Fibroblast of skin of left biceps (primary cell): Measurements from ENCODE around the gene ZMAT5.

Source experiments
- DNase-seq, 2 experiments: peaks; one replicate each; pipeline ENCODE4 v3.0.0-alpha.2; 2013; ENCODE audit warnings: low read depth in 2 of 2

ZMAT5 gene, protein sequence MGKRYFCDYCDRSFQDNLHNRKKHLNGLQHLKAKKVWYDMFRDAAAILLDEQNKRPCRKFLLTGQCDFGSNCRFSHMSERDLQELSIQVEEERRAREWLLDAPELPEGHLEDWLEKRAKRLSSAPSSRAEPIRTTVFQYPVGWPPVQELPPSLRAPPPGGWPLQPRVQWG

DNA sequence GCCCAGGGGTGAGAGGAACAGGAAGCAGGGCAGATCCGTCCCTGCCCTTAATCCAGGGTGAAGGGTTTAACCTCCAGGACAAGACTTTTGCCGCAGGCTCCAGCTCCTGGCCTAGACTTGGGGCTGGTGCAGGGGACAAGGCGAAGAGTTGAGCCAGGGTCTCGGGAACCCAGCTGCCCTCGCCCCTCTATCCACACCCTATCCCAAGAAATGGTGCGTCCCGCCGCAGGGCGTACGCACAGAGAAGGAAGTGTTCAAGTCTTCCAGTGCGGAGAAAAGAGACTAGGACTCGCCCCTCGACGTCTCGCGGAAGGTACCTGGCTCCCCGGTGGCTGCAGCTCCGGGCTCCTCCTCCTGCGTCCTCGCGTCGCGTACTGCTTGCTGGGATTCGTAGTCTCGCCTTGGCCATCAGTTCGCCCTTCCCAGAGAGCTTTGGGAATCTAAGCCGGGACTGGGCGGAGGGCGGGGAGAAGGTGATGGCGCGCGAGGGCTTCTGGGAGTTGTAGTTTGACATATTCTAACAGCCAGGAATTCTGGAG lies at the start of gene ZMAT5:
Gene ZMAT5, minus strand, starts transcription at position 376 of the 539 bp plus-strand sequence. CDS start 18,463 bp downstream, outside the sequence.
- peak; percentile 89 to 91 for DNase-seq

DNA sequence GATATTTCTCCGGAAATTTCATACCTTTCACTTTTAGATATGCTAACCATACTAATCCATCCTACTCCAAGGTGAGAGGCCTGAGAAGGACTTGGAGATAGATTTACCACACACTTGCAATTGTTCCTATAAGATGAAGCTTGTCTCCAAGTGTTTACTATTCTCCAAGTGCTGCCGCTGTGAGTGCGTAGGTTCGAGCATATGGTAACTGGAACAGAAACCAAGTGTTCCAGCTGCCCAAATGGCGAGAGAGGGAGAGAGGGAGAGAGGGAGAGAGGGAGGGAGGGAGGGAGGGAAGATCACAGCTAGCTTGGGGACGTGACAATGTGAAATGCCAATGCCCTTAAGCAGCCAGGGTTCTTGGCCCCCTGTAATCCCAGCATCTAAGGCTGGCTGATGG lies 49.7 kb upstream of the ZMAT5 start:
- no peak for DNase-seq

DNA sequence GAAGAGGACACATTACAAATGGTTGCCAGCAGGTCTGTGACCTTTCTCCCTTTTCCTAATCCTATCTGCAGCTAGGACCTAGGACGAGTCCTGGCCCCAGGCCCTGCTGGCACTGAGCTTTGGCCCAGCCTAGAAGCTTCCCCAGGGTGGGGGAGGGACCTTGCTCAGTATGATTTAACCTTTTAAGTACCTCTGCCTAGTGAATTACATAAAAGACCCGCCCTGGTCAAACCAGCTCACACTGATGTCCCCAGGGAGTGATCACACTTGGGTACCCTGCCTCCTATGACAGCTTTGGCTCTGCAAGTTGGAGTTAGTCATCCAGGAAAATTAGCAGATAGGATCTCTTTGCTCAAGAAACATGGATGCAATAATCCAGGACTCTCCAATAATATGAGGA lies 49.3 kb upstream of the ZMAT5 start:
- DNase-seq: no peak

DNA sequence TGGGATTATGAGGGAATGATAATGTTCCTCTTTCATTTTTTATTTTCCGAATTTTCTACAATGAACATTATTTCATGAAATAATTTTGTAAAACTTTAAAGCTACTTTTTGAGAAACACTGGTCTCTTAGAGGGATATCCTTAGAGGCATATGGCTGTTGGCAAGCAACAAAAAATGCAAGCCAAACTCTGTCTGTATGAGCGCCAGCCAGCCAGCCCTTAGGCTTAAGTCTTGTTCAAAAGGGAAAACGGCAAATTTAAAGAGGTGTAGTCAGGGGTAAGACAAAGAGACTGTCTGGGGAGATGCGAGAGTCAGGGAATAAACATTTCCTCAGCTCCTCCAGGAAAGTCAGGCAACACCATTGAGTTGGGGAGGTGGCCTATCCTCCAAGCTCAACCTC lies 48.8 kb upstream of the ZMAT5 start:
- DNase-seq: no peak

DNA sequence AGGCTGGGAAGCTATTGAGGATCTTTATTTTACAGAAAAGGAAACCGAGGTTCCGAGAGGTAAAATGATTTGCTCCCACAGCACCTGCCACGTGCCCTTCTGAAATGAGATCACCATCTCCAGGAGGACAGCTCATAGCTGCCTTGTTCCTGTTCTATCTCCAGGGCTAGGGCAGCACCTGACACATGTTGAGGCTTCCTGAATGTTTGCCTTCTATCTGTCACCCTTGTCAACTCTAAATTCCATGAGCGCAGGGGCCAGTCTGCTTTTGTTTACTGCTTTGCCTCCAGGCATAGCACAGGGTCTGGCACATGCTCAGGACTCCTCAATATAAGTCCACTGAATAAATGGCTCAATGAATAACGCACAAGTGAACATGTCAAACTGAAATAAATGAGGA lies 47.2 kb upstream of the ZMAT5 start:
- DNase-seq: no peak

DNA sequence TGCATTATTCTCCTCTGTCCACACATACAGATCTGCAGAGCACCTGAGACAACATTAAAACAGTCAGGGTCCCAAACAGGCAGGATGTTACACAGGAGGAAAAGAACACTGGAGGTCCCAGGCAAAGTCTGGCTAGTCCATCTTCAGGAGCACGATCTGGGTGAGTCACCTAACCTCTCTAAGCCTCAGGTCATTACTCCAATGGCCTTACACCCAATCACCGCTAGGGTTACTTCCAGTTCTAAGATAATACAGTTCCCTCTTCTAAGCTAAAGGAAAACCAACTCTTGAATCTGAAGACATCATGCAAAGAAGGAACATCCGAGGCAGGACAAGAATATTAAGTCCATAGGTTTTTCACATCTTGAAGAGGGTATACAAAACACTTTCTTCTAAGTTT lies 46.8 kb upstream of the ZMAT5 start:
- no peak for DNase-seq

DNA sequence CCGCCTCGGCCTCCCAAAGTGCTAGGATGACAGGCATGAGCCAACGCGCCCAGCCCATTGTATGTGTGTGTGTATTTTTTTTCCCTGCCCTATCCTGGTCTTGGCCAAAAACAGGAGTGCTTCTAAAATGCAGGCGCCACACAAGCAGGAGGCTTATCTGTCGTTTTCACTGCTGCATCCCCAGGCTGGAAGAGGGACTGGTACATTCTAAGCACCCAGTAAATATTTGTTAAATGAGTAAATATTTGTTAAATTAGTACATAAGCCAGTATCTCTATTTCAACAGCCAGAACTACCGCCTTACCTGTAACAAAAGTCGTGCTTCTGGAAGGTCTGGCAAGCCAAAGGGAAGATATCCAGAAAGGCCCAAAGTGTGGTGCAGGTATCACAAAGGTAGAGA lies 46.3 kb upstream of the ZMAT5 start:
- no peak for DNase-seq

DNA sequence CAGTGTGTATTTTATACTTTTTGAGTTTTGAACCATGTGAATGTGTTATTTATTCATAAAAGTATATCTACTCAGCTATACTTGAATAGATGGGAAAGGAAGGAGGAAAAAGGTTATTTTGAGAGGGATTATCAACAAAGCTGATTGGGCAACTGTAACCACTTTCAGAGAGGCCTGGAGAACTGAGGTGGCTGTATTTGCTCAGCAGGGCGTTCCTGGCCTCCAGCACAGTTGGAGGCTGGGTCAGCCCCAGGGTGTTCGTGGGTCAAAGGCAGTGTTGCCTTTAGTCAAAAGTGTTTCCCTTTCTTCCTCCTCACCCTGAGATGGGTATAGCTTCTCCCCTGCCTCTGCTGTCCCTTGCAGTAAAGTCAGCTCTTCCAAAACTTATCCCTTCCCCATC lies 44.6 kb upstream of the ZMAT5 start:
- no peak for DNase-seq

DNA sequence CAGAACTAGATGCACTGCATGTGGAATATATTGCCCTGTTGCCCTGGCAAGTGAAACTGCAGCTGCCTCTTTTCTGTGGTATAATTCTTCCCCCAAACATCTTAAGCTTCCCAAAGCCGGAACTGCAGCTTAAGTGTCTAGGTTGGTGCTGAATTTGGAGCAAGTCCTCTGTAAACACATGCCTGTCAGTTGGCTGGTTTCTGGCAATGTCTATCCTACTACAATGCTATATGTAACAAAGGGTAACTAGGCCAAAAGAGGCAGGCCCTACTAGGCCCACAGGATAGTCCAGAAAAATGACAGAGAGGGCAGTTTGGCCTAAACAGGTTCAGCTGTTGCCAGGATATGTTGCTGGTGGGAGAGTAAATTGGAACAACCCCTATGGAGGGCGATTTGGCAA lies 43.4 kb upstream of the ZMAT5 start:
- DNase-seq: no peak

DNA sequence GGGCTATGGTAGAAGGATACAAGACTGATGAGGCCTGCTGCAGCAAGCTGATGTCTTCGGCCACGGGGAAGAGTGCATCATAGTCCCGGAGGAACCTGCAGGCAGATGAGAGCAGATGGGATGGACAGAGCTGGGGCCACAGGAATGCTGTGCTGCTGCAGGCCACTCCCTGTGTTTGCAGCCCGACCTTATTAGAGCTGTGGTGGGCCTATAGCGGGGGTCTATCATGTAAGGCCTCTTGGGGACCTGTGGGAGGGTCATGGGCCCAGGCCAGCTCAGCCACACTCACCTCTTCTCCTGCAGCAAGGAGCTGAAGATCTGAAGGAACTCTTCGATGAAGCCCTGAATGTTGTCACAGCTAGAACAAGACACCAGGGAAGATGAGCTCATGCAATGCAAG lies 39.4 kb upstream of the ZMAT5 start:
- no peak for DNase-seq

DNA sequence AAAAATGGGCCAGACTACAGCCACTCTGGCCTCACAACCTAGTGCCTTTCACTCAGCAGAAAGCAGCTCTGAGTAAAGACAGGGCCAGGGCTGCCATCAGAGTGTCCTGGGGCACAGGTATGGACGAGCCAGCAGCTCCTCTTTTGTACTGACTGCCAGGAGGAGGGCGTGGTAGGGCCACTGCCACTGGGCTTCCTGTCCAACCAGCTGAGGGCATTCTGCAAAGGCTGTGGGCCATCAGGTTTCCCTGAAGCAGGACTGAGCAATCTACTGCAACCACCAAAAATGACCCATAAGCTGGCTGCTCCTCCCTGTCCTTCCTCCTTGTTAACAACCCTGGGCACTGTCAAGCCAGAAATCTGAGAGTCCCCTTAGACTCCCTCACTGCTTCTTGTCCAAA lies 38.2 kb upstream of the ZMAT5 start:
- DNase-seq: no peak

DNA sequence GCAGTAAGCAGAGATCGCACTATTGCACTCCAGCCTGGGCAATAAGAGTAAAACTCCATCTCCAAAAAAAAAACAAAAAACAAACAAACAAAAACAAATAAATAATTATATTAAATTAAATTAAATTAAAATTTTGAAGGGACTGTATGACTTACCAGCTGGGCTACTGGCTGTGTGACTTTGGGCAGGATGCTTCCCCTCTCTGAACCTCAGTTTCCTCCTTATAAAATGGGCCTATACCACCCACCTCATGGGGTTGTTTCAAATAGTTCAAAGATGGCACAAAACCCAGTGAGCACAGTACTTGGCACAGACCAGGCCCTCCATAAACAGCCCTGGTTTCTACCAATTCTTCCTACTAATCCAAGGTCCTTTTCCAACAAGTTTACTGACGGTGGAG lies 36.4 kb upstream of the ZMAT5 start:
- DNase-seq: no peak

DNA sequence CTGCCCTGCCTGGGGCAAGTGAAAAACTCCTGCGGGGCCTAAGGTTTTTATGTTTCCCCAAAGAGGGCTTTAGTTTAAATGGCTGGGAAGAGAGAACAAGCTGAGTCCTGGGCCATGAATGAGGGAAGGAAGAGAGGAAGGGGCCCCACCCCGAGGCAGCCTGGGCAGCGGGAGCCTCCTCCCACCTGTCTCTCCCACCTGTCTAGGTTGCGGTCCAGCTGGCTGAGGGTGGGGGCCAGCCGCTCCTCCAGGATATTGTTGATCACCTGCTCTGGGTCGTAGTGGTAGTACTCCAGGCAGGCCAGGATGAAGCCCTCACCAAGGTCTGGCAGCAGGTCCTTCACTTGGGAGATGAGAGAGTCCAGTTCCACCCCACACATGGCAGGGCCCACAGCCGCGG lies 35.0 kb upstream of the ZMAT5 start:
- DNase-seq: no peak

DNA sequence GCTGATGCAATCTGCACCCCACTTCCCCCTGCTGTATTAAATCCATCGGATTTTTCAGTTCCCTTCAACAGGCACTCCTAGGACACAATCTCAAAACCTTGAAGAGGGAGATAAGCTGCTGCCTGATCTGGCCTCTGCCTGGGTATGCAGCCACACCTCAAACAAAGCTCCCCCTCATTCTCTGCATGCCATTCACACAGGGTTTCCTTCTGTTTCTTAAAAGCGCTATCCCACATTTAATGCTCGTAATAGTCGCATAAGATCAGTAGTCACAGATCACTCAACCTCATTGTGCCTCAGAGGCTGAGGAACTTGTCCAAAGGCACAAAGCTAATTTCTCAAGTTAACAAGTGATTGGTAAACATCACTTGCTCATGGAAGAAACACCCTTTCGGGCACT lies 34.3 kb upstream of the ZMAT5 start:
- no peak for DNase-seq

DNA sequence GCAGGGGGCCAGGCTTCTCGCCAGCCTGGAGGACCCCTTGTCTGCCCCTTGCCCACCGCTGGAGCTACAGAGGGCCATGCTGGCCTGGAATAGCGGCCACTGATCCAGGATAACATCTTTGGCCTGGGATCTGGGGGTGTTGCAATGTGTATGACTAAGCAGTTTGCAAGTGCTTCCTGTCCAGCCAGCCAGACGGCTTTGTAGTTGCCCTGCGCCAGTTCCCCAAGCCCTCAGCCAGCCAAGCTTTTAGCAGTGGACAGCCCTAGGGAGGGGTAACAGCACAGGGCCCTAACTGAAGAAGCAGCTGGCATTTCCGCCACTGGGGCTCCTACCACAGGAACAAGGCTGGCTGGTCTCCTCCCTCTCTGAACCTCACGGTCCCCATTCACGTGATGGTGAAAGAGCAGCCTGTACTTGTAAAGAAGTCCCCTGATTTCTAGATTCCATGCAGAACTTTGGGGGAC lies 32.4 kb upstream of the ZMAT5 start:
- DNase-seq: no peak

DNA sequence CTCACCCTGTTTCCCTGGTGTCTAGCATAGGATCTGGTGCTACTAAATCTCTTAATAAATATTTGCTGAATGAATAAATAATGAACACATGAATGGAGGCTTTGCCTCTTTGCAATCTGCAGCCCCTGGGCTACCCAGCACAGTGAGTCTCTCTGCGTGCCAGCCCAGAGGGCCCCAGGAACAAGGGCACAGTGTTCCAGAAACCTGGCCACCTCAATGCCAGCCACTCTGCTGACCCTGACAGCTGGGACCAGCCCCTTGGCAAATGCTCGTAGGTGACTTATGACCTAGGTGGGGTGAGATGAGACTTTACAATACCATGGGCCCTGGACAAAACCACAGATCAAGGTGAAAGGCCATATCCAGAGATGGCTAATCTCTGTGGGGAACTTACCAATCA lies 32.0 kb upstream of the ZMAT5 start:
- DNase-seq: no peak

DNA sequence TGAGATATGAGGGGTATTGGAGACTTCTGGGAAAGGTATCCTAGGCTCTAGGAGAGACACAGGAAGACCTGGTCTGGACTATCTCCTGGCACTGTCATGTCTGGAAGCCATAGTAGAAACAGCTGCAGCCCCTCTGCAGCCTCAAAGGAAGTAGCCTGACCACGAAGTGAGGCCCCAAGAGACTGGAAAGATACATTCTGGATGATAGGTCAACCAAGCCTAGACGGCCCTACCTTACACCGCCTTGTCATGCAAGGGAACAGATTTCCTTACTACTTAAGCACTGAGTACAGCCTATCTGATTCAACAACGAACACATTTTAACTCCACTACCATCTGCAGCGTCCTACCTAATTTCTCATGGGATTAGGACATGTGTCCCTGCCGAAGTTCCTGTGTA lies 31.5 kb upstream of the ZMAT5 start:
- no peak for DNase-seq

DNA sequence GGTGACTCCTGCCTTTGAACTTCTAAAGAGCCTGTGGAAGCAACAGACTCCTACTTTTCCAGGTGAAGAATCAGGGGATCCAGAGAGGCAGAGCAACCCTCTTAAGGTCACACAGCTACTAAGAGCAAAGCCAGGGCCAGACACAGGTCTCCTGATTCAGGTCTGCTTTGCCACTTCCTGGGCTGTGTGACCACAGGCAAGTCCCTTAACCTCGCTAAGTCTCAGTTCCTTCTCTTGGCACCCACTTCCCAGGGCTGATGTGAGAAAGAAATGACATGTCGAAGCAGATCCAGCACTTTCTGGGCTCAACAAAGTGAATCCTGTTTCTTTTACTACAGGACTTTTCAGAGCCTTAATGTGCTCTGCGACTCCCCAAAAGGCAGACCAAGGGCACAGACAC lies 30.5 kb upstream of the ZMAT5 start:
- DNase-seq: no peak

DNA sequence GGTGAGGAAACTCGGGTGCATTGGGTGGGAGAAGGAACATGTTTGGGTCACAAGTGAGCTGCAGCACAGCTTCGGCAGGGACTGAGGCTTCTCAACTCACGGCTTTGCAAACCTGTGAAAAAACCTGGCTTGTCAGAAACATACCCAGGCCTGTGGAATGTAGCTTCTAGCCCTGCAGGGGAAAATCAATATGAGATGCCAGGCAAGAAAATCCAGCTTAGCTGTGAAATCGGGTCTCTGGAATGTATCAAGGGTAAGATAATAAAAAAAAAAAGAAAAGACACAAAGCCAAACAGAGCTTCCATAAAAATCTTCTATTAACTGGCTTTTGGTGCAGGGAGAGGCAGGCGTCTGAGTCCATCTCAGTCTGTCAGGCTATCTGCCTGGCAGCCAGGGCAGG lies 28.9 kb upstream of the ZMAT5 start:
- no peak for DNase-seq

DNA sequence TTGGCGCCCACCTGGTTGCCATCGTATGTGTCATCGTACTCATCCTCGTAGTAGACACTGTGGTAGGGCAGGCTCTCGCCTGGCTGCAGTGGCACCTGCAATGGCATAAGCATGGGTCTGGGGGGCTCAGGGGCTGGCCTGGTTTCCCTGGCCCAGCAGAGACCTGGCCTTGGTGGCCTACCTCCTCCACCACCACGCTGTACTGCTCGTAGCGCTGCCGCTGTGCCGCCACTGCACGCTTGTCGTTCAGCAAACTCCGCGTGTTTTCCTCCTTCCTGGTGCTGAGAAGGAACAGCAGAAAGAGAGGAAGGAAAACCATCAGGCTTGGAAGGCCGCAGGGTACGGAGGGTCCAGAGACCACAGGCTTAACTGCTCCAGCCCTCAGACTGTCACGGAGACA lies 26.6 kb upstream of the ZMAT5 start:
- DNase-seq: no peak

DNA sequence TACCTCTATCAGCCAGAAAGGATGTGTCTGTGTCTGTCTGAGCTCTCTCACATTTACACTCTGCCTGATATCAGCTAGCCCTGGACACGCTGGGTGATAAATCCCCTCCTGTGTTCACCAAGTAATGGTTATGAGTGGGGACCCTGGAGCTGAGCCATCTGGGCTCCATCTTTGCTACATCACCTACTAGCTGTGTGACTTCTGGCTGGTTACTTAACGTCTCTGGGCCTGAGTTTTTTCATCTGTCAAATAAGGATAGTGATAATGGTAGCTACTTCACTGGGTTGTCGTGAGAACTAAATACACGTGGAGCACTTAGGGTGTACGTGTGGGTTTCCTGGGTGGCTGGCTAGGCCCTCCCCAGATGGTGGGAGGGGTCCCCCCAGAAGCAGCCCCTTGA lies 23.3 kb upstream of the ZMAT5 start:
- no peak for DNase-seq

DNA sequence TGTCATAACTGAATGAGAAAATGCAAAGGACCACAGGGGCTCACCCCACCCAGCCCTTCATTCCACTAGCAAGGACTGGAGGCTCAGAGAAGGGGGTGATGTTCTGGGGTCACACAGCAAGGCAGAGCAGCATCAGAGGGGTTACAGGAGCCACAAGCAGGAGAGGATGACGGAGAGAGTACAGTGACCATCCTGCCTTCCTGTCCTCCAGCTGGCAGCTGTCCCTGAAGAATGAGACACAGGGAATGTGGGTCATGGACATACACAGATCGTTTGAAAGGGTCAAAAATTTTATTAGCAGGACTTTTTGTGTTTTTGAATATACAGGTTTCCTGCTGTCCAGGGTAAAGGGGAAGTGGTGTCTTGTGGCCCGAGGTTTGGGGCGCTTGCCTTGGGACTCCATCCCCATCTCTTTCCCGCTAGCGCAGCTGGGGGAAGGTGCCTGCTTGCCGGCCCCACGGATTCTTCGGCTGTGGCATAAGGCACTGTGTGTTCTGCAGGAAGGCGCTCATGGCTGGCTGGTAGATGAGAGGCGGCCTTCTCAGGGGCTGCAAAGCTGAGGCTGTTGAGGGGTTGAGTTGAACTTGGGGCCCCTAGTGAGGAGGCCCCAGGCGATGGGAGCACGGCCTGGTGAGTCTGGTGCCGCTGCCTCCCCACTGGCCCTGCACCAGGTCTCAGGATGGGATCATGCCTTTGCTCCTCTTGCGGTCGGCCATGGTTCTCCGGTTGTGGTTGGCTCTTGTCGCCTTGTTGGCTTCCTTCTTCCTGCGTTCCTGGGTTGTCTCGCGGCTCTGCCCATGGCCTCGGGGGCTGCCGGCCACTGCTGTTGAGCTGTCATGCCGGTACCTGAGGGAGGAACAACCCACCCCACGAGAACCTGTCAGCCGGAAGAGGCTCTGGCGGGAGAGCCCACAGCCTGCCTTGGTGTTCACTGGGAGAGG lies 21.8 kb upstream of the ZMAT5 start:
- DNase-seq: no peak

DNA sequence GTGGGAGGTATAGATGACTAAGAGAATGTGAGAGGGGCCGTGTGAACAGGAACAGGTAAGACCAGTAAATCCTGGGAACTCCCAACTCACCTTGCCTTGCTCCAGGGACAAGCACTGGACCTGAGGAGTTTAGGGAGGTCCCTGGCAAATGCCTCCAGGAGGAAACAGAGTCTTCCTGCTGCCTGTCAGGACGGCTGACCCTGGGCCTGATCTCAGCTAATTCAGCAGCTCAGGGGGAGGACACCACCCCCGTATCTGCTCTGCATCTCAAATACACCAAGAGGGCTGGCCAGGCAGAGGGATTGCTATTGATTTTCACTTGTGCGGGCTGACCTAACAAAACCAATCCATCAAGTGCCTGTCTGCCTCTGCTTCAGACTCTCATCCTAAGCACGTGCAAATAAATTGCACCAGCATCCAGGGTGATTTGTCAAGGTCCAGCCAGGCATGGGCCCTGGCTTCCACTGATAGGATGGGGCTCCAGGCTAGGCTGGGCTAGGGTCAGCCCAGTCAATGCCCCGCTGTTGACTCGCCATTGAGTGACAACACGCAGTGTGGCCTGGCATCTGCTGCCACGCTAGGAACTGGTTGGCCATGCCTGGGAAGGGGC lies 20.7 kb upstream of the ZMAT5 start:
- no peak for DNase-seq
